GM12878 (cell line): ENCODE measurements around the gene GALNT16. TPM values are rescaled to one million over a fixed set of nuclear protein-coding genes. Genes with fewer than 3 reads are reported as not detected.

ENCODE experiments used
- ATAC-seq: fragments of 200-7000 bp; cut with Tn5 transposase; 3 replicates; pipeline ENCODE4 v1.9.1; 2020; ENCODE audit warnings: mild to moderate bottlenecking, moderate library complexity
- BruUV-seq: library from RNA; stranded (reverse); fragments of 400-500 nt; replicated peaks from 2 replicates; lab custom pipeline; 2021; lab: Mats Ljungman, UMichigan
- CTCF ChIA-PET: fragments of 300-600 bp; sonication (Branson Sonifier 250); formaldehyde crosslinking; extraction: SDS; loops from one replicate; lab custom pipeline; 2021; ENCODE audit warnings: inconsistent platforms; lab: Yijun Ruan, JAX
- POLR2A ChIA-PET: fragments of 350-600 bp; formaldehyde crosslinking; extraction: SDS; loops from one replicate; lab custom pipeline; 2021; ENCODE audit warnings: inconsistent platforms; lab: Charles Lee
- RAD21 ChIA-PET: fragments of 300-600 bp; sonication (Branson Sonifier 250); formaldehyde crosslinking; loops from one replicate; lab custom pipeline; 2023; ENCODE audit warnings: antibody characterized with exemption; ENCODE audit not compliant: unreplicated experiment; lab: Charles Lee
- SMC1A ChIA-PET: fragments of 300-600 bp; sonication (Branson Sonifier 250); formaldehyde crosslinking; loops from one replicate; lab custom pipeline; 2023; ENCODE audit not compliant: unreplicated experiment, uncharacterized antibody; lab: Charles Lee
- DNase-seq: peaks from one replicate; pipeline ENCODE4 v3.0.0-alpha.2; 2011; ENCODE audit warnings: low read depth, low spot score
- FAIRE-seq: peaks from 3 replicates; lab custom pipeline; 2011; peaks lifted over from hg19 to GRCh38; lab: Jason Lieb, UNC
- H2AFZ ChIP-seq: 2 replicates; pipeline ENCODE4 v1.6.0; 2011; ENCODE audit warnings: low read depth, low read length, control low read depth; ENCODE audit not compliant: control insufficient read depth
- H3K27ac ChIP-seq: 2 replicates; pipeline ENCODE4 v1.5.1; 2011; ENCODE audit warnings: control low read depth; ENCODE audit not compliant: control insufficient read depth, insufficient read depth
- H3K27me3 ChIP-seq, 2 experiments: replicated peaks in 1 of 2; 2 replicates each; pipeline versions ENCODE4 v1.6.0 to v1.6.1; 2011; ENCODE audit warnings: low read length in 1 of 2; ENCODE audit not compliant: control insufficient read depth in 2 of 2, insufficient read depth in 2 of 2
- H3K36me3 ChIP-seq, 2 experiments: 2 replicates each; pipeline ENCODE4 v1.5.1; 2011; ENCODE audit warnings: low read length in 1 of 2; ENCODE audit not compliant: control insufficient read depth in 2 of 2, insufficient read depth in 2 of 2
- H3K4me1 ChIP-seq: 2 replicates; pipeline ENCODE4 v1.6.1; 2011; ENCODE audit warnings: mild to moderate bottlenecking, low read length, moderate library complexity, mixed read lengths; ENCODE audit not compliant: control insufficient read depth, insufficient read depth
- H3K4me2 ChIP-seq: 2 replicates; pipeline ENCODE4 v1.6.0; 2011; ENCODE audit warnings: control low read depth; ENCODE audit not compliant: control insufficient read depth, insufficient read depth
- H3K4me3 ChIP-seq: fragments of 200-600 bp; sonication (generic); 2 replicates; pipeline ENCODE4 v1.5.1; 2016
- H3K79me2 ChIP-seq: 2 replicates; pipeline ENCODE4 v1.6.0; 2011; ENCODE audit warnings: low read length; ENCODE audit not compliant: control insufficient read depth, insufficient read depth
- H3K9ac ChIP-seq: 2 replicates; pipeline ENCODE4 v1.8.0; 2011; ENCODE audit warnings: low read length, control low read depth, mixed read lengths; ENCODE audit not compliant: control insufficient read depth, insufficient read depth
- H3K9me3 ChIP-seq: replicated peaks from 3 replicates; pipeline ENCODE4 v1.5.1; 2011; ENCODE audit warnings: mild to moderate bottlenecking, low read length; ENCODE audit not compliant: control insufficient read depth, insufficient read depth
- H4K20me1 ChIP-seq: 2 replicates; pipeline ENCODE4 v1.6.0; 2011; ENCODE audit not compliant: control insufficient read depth, insufficient read depth
- BACH1 ChIP-seq: fragments of 450-650 bp; IDR thresholded peaks from 2 replicates; pipeline ENCODE4 v1.6.1; 2017; ENCODE audit warnings: mild to moderate bottlenecking, borderline replicate concordance
- BCL11A ChIP-seq: IDR thresholded peaks from 2 replicates; pipeline ENCODE4 v1.6.1; 2011; ENCODE audit warnings: low read depth, low read length
- BMI1 ChIP-seq: fragments of 450-650 bp; IDR thresholded peaks from 2 replicates; pipeline ENCODE4 v1.6.1; 2016; ENCODE audit warnings: mild to moderate bottlenecking, moderate library complexity, borderline replicate concordance
- CHD2 ChIP-seq: IDR thresholded peaks from 2 replicates; pipeline ENCODE4 v1.6.1; 2011; ENCODE audit warnings: low read depth, low read length, improper control_type of control experiment, borderline replicate concordance
- GATAD2B ChIP-seq: fragments of 450-650 bp; conservative IDR thresholded peaks from 2 replicates; pipeline ENCODE4 v1.6.1; 2017; ENCODE audit warnings: low read depth, mild to moderate bottlenecking, moderate library complexity
- HCFC1 ChIP-seq: fragments of 150-350 bp; IDR thresholded peaks from 2 replicates; pipeline ENCODE4 v1.6.1; 2014; ENCODE audit warnings: low read length
- HDAC2 ChIP-seq: fragments of 200-600 bp; sonication (generic); IDR thresholded peaks from 2 replicates; pipeline ENCODE4 v1.6.1; 2017
- MEF2B ChIP-seq: fragments of 450-650 bp; IDR thresholded peaks from 2 replicates; pipeline ENCODE4 v1.6.1; 2018; ENCODE audit warnings: mild to moderate bottlenecking, moderate library complexity; ENCODE audit not compliant: partially characterized antibody, poor library complexity, severe bottlenecking
- NFIC ChIP-seq: IDR thresholded peaks from 2 replicates; pipeline ENCODE4 v1.6.1; 2012; ENCODE audit warnings: low read depth, mild to moderate bottlenecking, inconsistent platforms, low read length, moderate library complexity
- NR2C1 ChIP-seq: fragments of 450-650 bp; IDR thresholded peaks from 2 replicates; pipeline ENCODE4 v1.6.1; 2017; ENCODE audit warnings: antibody characterized with exemption, mild to moderate bottlenecking, moderate library complexity
- NR2F1 ChIP-seq: fragments of 450-650 bp; conservative IDR thresholded peaks from 2 replicates; pipeline ENCODE4 v1.6.1; 2017; ENCODE audit warnings: mild to moderate bottlenecking
- PRDM15 ChIP-seq: fragments of 450-650 bp; formaldehyde crosslinking; IDR thresholded peaks from 2 replicates; pipeline ENCODE4 v1.4.0; 2020; ENCODE audit warnings: mild to moderate bottlenecking, moderate library complexity
- RAD21 ChIP-seq: IDR thresholded peaks from 2 replicates; pipeline ENCODE4 v1.6.1; 2011; ENCODE audit warnings: mild to moderate bottlenecking, low read depth, low read length, moderate library complexity; ENCODE audit not compliant: insufficient read depth
- RFX5 ChIP-seq: IDR thresholded peaks from 2 replicates; pipeline ENCODE4 v1.6.1; 2011; ENCODE audit warnings: low read depth, low read length, improper control_type of control experiment
- SMARCA5 ChIP-seq: fragments of 450-650 bp; IDR thresholded peaks from 2 replicates; pipeline ENCODE4 v1.6.1; 2017; ENCODE audit warnings: mild to moderate bottlenecking
- TCF3 ChIP-seq: IDR thresholded peaks from 2 replicates; pipeline ENCODE4 v1.6.1; 2012; ENCODE audit warnings: low read depth, mild to moderate bottlenecking, low read length, borderline replicate concordance; ENCODE audit not compliant: insufficient read depth
- ZNF384 ChIP-seq: IDR thresholded peaks from 2 replicates; pipeline ENCODE4 v1.6.1; 2012; ENCODE audit warnings: low read depth, mild to moderate bottlenecking, low read length, improper control_type of control experiment, borderline replicate concordance
- ZNF622 ChIP-seq: fragments of 450-650 bp; IDR thresholded peaks from 2 replicates; pipeline ENCODE4 v1.6.1; 2017; ENCODE audit warnings: mild to moderate bottlenecking, inconsistent platforms
- ZSCAN29 ChIP-seq: fragments of 450-650 bp; IDR thresholded peaks from 2 replicates; pipeline ENCODE4 v1.6.1; 2017; ENCODE audit warnings: mild to moderate bottlenecking, moderate library complexity
- WGBS: methylation state at CpG from one replicate; pipeline ENCODE4 v1.1.6; 2016; ENCODE audit warnings: low lambda C conversion rate; ENCODE audit not compliant: insufficient replicate concordance, insufficient coverage; ENCODE audit errors: missing lambda C conversion rate; 5-methylcytosine and 5-hydroxymethylcytosine counted together
- in situ Hi-C: fragments of 300-500 bp; cut with MboI; formaldehyde crosslinking; loops from 9 replicates; pipeline ENCODE4 v1.14.3; 2018; ENCODE audit warnings: mixed read lengths
- intact Hi-C: fragments of 100-400 bp; cut with micrococcal nuclease; formaldehyde crosslinking; loops from one replicate; pipeline ENCODE4 v1.14.2; 2022; ENCODE audit not compliant: unreplicated experiment
- polyA plus RNA-seq, 11 experiments: library from polyadenylated mRNA; depleted of rRNA in 4 of 11; unstranded in 6 of 11; stranded (reverse) in 5 of 11; fragments of >200 nt; fragmentation: Nextera tagmentation in 4 of 11; fragmentation: Illumina TruSeq in 1 of 11; extraction: Ambion mirVana in 4 of 11; extraction: Trizol in 1 of 11; gene quantifications; 1 replicate in 1 of 11; 2 replicates in 10 of 11; pipeline versions ENCODE4 v1.2.1 to v1.2.3, GENCODE V29; 2011 to 2016; ENCODE audit warnings: inconsistent platforms in 2 of 11, missing spikeins in 2 of 11, low read depth in 1 of 11
- total RNA-seq, 4 experiments: library from RNA; depleted of rRNA in 3 of 4; stranded (reverse); fragments of >200 nt in 3 of 4; fragmentation: Illumina TruSeq in 1 of 4; extraction: Trizol in 1 of 4; gene quantifications; 2 replicates each; pipeline versions ENCODE4 v1.2.1 to v1.2.3, GENCODE V29; 2013 to 2021

Gene GALNT16
- total and polyA plus RNA-seq, 10 of the 15 experiments (the other 5 are each of a cell fraction or from before 2014, with no cell fraction given) = under 0.01 to 0.08 (median 0.03) TPM; not detected in 3

GRCh38 chr14:69372146-69372545, 112.2 kb downstream of the GALNT16 start (continued):
- no peak for TF ChIP-seq TCF3
- TF ChIP-seq, all 136 proteins: peak for 0

- no peak for DNase-seq
- no peak overlapping the region for H3K27ac ChIP-seq
- SMC1A ChIA-PET = no interaction called here
- no peak for TF ChIP-seq RFX5
- TF ChIP-seq HDAC2 = no peak
- no peak for TF ChIP-seq RAD21
- TF ChIP-seq MEF2B = no peak
- TF ChIP-seq NFIC = no peak
- no peak for TF ChIP-seq NR2F1
- TF ChIP-seq BCL11A = no peak
- TF ChIP-seq PRDM15 (CRISPR knock-in tag) = no peak
- TF ChIP-seq ZSCAN29 = no peak
- no peak for TF ChIP-seq CHD2
- TF ChIP-seq BACH1 = no peak
- no peak for TF ChIP-seq ZNF384
- no peak for TF ChIP-seq NR2C1
- no peak for TF ChIP-seq SMARCA5
- TF ChIP-seq ZNF622 = no peak
- TF ChIP-seq GATAD2B = no peak
- no peak for TF ChIP-seq HCFC1
- no peak for TF ChIP-seq BMI1
- TF ChIP-seq, all 136 proteins: peak for 0
- Histone ChIP-seq H3K4me2 (no peak overlapping the region), H3K27me3 (no peaks in the 10 kb centered on the region), H3K9me3 (no peaks in the 10 kb centered on the region), H3K79me2 (no peaks in the 10 kb centered on the region), H2AFZ (no peak overlapping the region), H3K4me1 (no peaks in the 10 kb centered on the region), H3K9ac (no peak overlapping the region), H3K4me3 (no peak overlapping the region), H4K20me1 (no peaks in the 10 kb centered on the region), H3K36me3 (peaks cover 3 to 5% of the 10 kb centered on the region in 2 experiments; a peak in 3 of 4 replicates)
- RAD21 ChIA-PET = no interaction called here
- in situ Hi-C loops (no loop called here), intact Hi-C loops (no loop called here)
- CTCF ChIA-PET = no interaction called here
- no TSS peak for BruUV-seq
- WGBS = 100% methylated on average over 1 of the region's 1 CpG
- POLR2A ChIA-PET = interaction anchor here (1.3 kb wide), 1 partner anchor 15 kb away, joined by 3 read pairs; no protein-coding TSS in a partner anchor
- FAIRE-seq (no peak), ATAC-seq (no peak)
These were observed 113.1 kb downstream of the GALNT16 start for GRCh38 chr14:69373104-69373503.
